Stimulated activated CD8-positive, alpha-beta memory T cell treated with anti-CD3 and anti-CD28 coated beads, Interleukin-15, amount 100 ng/mL, for 48 hours (primary cell): ENCODE measurements around the gene NLGN1.
"Not testable (repeated sequence)": the region's sequence is repeated elsewhere in the genome, so short reads cannot be mapped to it uniquely, and the experiment has no call there.

Experiments used
- DNase-seq, 2 donors: peaks; one replicate each; pipeline ENCODE4 v3.0.0-alpha.2; 2020; ENCODE audit warnings: low read depth in 2 of 2

The NLGN1 gene

DNA sequence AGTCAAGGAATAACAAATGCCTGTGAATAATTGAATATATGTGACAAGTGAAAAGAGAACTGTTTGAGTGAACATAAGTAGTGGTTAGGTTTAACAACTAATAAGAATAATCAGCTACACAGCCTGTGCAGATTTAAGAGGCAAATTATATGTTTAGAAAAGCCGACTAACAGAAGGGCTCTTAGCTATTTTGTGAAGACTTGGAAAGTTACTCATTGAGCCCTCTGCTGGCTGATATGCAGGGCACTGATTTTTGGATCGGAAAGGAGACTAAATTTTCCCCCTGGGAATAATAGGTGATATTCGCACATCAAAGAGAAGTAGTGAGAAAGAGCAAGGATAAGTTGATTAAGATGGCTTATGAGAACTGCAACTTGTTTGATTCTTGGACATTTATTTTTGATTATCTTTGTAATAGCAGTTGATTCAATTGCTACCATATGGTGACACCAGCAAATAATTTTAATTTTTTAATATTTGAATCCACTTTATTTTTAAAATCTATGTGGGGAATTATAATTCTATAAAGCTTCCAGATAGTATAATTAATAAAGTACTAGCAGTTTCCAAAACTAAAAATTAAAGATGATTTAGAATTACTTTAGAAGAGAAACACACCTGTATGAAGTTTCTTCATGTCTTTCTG, 156.2 kb downstream of the NLGN1 start:
- DNase-seq = no peak

DNA sequence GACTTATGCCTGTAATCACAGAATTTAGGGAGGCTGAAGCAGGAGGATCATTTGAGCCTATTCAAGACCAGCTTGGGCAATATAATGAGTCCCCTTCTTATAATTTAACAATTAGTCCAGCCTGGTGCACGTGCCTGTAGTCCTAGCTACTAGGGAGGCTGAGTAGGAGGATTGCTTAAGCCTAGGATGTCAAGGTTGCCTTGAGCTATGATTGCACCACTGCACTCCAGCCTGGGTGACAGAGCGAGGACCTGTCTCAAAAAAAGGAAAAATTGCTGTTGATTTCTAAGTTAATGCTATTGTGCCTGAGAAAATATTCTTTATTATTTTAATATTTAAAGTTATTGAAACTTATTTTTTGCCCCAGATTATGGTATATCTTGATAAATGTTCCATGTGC, 159.0 kb downstream of the NLGN1 start:
- DNase-seq = no peak

DNA sequence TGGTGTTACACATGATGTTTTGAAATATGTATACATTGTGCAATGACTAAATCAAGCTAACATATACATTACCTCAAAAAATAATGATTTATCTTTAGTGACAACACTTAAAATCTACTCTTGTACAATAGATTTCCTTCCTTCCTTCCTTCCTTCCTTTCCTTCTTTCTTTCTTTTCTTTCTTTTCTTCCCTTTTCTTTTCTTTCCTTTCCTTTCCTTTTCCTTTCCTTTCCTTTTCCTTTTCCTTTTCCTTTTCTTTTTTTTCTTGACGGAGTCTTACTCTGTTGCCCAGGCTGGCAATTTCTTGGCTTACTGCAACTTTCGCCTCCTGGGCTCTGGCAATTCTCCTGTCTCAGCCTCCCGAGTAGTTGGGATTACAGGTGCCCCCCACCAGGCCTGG, 170.5 kb downstream of the NLGN1 start:
- DNase-seq = no peak

DNA sequence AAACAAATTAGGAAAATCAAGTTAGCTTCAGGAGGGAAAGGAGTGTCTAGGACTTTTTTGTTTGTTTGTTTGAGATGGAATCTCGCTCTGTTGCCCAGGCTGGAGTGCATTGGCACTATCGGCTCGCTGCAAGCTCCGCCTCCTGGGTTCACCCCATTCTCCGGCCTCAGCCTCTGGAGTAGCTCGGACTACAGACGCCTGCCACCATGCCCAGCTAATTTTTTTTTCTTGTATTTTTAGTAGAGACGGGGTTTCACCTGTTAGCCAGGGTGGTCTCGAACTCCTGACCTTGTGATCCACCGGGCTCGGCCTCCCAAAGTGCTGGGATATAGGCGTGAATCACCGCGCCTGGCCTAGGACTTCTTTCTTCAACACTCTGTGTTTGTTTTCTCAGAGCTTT, 171.1 kb downstream of the NLGN1 start:
- no peak for DNase-seq

DNA sequence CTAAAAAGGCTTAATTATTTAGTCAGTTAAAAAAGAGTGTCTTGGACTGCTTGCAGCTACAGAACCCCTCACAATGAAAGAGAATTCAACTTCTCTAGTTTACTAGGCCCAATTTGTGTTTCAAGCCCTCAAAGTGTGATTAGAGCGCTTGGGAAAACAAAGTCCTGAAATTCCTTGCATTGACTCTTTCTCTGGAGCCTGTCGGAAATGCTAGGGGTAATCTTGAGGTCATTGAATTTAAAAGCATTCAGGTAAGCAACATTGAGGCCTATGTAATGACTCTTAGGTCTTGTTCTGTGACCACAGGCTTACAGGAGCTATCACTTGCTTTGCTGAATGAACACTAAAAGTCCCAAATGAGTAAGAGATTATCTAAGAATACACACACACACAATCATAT, 186.0 kb downstream of the NLGN1 start:
- DNase-seq = no peak

DNA sequence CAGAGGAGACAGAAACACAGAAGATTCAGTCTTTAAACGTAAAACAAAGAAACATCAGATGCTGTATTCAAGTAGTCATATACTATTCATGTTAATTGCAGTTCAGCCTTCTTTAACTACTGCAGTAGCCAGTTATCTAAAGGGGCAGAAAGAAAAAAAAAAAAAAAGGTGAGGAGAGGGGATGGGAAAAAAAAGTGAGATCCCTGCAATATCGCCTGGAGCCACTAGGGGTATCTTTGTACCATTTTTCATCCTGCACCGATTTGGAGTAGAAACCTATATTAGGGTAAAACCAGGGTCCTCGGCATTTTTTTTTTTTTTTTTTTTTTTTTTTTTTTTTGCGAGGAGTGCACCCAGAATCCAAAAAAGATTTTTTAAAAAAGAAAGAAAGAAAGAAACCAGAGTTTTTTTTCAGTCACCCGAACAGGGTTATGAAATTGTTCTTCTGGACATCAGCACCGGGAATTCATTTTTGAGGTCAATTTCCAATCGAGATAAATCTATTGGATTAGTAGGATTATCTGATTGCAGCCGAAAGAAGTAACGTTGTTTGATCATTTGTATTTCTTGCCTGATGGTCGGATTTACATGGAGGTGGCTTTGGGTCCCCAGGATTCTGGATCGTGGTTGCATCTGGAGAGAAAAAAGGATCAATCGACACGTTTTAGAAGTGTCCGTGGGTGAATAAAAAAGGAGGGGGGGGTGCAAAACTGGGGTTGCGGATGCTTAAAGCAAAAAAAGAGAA, 186.7 kb downstream of the NLGN1 start:
- no peak for DNase-seq

DNA sequence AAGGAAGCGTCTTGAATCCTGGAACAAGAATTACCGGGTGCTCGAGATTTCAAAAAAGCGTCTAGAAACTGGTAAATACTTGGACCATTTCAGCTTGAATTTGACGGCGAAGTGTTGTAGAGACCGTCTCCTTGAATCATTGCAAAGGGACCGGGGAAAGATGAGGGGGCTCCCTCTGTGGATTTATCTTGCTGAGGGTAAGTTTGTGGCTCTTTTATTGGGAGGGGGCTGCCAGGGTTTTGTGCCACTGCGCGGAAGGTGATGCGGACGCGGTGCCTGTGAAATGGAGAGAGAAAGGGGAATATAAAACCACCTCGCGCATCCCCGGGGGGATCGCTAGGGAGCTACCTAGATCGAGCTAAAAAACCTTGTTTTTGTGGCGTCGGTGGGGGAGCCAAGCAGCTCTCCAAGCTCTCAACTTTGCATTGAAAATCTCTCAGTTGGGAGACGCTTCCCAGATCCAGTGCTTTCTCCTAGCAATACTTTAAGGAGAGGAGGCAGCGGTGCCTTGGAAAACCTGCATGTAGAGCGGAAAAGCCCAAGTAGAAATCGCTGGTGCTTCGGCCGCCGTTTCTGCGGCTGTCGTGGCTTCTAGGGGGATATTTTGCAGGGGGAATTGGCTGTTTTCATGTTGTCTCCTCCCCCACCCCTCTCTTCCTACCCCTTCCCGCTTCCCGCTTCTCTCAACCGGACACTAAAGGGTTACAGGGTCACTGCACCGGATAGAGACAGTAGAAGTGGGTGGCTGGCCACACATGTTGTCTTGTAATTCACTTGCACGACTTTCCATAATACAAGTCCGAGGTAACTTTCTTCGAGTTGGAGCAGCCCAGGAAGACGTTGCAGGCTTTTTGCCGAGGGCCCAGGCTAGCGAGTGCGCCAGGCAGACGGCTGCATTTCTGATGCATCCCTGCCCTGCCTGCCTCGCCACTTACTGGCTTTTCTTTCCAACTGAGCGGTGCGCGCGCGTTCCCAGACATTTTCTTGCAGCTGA, 187.6 kb downstream of the NLGN1 start:
- no peak for DNase-seq

DNA sequence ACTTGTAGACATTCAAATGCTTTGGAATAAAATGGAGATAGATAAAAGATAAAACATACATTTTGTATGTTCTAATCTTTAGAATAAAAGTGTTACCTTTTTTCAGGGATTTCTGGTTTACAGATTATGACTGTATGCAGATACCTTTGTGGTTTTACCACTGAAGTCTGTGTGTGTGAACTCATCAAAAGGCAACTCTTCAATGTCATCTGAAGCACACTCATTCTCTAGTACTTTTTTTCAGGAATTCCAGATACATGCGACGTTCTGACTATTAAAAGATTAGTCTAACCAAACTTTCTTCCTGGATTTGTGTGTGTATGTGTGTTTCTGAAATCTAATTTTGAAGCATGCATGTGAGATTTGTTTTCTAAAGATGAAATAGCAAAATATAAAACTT, 188.6 kb downstream of the NLGN1 start:
- DNase-seq = no peak

DNA sequence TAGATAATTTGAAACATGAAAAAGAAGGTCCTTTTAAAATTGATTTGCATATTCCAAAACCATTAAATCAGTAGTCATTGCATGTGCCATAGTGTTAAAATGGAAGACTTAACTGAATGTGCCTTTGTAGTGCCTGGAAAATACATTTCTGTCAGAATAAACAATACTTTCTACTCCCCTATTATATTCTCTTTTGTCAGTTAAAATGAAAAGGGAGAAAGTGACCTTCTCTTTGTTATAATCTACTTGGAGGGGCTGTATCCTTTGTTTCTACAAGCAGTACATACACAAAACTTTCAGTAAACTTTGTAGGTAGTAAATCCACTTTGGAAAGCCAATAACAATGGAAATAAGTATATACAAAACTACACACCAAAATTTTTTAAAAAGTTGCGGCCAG, 189.5 kb downstream of the NLGN1 start:
- DNase-seq = no peak

DNA sequence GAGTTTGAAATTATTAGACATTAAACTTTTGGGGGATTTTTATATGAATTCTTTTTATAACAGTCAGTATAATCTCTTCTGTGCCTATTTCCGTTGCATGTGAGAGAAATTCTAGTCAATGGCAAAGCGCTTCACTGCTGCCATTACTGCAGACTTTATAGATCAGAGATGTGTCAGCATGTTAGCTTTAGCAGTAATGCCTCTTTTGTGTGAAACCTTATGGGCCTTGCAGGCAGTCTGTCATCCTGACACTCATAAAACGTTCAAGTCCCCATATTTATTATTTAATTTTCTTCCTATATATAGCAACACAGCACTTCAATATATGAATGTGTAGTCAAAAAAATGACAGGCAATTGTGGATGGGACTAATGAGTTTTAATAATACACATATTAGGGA, 191.0 kb downstream of the NLGN1 start:
- no peak for DNase-seq

DNA sequence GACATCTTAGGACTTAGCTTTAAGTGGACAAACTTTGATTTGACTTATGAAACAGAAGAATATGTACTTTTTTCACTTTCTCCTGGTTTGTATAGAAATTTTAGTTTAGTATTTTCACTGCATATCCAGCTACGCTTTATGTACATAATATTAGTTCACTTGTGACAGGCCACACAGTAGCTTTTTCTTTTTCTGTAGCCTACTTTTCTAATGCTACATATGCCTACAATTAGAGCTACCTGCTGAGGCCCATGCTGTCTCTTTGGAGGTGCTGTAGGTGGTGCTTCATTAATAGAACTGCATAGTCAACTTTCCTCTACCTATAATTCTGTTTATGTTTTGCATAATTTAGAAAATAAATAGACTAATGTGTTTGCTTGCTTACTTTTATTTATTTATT, 191.6 kb downstream of the NLGN1 start:
- DNase-seq = no peak

DNA sequence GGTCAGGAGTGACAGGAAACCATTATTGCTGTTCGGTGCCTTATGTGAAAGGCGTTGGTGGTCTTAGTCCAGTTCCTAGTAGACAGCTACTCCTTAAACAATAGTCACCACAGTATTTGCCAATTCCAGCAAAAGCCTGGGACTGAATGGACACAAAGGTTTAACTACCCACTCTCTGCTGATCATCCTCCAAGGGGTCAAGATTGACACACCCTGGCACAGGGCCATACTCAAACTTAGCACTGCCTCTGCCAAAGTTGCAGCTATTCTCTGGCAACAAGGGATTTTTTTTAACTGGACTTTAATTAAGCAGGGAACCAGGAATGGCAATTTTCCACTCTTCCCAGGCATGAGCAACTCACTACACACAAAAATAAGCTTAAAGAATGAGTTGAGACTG, 193.9 kb downstream of the NLGN1 start:
- DNase-seq = no peak

DNA sequence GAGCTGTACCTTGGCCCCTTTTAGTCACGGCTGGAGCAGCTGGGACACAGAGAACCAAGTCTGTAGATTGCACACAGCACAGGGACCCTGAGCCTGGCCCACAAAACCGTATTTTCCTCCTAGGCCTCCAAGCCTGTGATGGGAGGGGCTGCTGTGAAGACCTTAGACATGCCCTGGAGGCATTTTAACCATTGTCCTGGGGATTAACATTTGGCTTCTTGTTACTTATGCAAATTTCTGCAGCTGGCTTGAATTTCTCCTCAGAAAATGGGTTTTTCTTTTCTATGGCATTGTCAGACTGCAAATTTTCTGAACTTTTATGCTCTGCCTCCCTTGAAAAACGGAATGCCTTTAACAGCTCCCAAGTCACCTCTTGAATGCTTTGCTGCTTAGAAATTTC, 197.3 kb downstream of the NLGN1 start:
- not testable (repeated sequence) for DNase-seq

DNA sequence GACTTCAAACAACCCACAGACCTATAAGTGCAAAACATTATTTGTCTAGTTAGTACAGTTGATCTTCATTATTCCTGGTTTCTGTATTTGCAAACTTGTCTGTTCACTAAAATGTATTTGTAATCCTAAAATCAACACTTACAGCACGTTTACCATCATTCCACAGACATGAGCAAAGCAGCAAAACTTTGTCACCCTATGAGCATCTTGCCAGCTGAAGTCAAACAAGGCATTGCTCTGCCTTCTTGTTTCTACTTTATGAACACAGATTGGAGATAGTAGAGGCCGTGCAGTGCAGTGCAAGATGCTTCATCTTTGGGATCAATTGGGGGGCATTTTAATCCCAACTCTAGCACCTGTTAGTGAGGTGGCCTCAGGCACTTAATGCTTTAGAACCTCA, 202.1 kb downstream of the NLGN1 start:
- no peak for DNase-seq

DNA sequence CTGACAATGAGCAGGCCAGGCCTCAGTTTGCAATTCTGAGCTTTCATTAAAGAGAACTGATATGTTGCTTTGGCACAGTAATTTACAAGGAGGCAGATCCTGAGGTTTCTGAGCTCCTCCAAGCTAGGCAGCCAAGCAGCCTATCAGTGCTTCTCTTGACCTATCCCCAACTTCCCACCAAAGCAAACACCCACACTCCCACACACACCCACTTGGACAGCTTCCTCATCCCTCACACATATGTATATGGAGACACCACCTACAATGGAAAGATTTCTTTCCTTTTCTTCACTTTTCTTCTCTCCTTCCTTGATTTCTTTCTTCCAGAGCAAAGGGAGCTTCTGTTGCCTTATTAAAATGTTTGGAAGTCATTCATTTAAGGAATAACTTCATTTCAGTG, 217.0 kb downstream of the NLGN1 start:
- no peak for DNase-seq

DNA sequence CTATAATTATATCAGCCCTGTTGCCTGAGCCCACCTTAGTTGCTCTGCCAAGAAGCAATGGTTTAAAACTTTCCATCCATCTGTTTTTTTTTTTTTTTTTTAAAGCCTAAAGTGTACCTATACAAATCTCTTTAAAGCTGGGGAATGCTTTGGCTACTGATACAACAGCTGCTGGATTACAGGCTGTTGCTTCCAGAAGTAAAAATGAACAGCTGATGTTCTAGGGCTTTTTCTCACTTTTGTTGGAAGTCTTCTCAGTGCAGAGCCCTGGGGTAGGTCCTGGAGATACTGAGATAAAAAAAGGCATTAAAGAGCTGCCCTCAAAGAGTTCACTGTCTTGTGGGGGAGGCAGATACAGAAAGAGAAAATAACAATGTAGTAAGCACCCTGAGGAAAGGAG, 218.1 kb downstream of the NLGN1 start:
- DNase-seq = no peak

DNA sequence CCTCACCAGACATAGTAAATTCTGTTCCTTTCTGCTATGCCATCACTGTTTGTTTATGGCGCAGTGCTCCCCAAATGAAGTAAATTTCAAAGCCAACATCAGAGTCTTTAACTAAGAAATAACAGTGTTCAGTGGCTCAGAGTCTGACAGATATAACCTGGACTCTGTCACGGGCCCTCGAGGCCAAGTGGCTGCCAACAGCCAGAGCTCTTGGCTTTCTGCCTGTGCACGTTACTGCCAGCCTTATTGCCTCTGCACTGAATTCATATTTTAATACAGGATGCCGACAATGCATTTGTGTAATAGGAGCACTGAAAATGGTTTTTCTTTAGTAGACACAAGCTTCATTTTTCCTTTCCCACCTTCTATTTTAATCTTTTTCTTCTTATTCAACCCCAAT, 219.9 kb downstream of the NLGN1 start:
- no peak for DNase-seq

DNA sequence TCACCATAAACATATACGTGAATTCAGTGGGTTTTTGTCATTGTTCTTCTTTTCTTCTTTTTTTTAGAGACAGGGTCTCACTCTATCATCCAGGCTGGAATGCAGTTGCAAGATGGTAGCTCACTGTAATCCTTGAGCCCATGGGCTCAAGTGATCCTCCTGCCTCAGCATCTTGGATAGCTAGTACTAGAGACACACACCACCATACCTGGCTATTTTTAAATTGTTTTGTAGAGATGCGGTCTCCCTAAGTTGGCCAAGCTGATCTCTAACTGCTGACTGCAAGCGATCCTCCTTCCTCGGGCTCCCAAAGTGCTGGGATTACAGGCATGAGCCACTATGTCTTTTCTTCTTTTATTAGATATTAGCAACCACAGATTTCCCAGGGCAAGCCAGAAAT, 220.6 kb downstream of the NLGN1 start:
- DNase-seq = no peak

DNA sequence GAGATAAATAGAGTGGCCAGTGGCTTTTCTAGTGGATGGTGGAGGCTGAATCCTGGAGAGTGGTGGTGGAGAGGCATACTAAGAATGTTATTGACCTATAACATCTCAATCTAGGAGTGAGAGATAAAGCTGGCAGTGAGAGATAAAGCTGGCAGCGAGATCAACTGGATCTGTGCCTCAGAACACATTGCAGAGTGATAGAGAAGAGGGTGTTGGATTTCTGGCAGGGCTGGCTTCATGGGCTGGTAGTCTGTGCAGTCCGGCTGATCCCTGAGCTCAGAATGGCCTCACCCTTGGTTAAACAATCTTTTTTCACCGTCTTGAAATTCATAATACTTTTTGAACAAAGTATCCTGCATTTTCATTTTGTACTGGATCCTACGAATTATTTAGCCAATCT, 221.2 kb downstream of the NLGN1 start:
- no peak for DNase-seq

DNA sequence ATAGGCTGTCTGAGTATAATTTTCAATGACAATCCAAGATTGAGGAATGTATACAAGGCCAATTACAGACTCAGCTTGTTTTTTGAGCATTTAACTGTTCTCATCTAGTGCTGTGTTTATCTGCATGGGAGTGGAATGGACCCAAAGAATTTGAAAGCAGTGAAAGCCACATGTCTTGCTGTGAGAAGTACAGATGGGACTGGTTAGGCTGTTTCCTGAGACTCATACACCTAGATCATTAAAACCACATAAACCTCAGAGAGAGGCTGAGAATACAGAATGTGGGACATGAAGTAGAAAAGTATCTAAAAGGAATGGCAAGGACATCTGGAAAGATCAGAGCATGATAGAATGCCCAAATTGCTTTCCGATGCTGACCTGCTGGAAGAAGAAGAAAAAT, 224.6 kb downstream of the NLGN1 start:
- no peak for DNase-seq

DNA sequence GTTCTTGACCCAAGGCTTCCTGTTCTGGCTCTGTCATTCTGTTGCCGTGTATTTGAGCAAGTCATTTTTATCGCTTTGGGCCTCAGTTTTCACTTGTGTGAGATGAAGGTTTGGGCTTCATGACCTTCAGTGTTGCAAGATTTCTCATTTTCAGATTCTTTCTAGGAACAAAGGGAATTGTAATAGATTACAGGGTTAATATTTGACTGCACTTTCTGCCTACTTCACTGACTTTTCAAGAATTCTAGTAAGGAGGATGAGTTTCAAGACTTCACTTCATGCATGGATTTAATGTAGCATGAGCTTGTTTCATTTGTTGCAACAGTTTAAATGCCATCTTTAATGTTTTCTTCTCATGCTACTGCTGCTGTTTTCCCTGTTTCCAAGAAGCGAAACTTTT, 226.5 kb downstream of the NLGN1 start:
- no peak for DNase-seq

DNA sequence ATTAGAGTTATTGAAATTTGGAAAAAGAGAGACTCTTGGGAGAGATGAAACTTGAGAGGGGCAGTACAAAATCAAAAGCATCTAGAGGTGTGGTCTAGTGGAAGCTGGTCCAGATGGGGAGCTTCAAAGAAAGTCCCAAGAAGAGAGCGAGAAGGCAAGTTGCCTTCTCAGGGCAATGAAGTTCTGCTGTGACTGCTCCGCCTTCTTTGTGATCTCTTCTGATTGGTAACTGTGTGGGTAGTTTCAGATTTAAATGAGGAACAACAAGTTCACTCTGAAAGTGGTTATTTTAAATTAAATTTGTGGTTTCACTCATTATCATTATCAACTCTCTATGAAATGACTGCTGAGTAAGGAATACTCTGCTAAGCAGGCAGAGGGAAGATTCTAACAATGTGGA, 233.3 kb downstream of the NLGN1 start:
- DNase-seq = no peak

DNA sequence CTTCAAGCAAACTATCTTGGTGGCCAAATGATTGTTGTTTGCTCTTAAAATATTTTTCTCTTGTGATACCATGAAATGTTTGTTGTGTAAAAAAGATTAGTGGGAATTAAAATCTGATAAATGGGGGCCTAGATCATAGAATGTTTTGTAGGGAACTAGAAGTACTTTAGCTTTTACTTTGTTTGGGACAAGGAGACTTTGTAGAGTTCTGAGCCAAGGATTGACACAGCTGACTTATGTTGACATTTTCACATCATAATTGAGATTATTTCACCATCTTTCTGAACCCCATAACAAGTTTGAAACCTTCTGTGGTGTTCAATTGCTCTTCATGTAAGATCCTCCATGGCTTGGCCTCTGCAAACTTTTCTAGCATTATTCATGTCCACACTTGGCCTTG, 235.4 kb downstream of the NLGN1 start:
- DNase-seq = no peak
